MM.1S (cell line): ENCODE results near the gene MRPL16.

Experiments
- DNase-seq: peaks from one replicate; pipeline ENCODE4 v3.0.0-alpha.2; 2015
- H2AFZ ChIP-seq: fragments of 300-600 bp; sonication (generic); 2 replicates; pipeline ENCODE4 v1.6.0; 2016; ENCODE audit warnings: antibody characterized with exemption, low read length
- H3F3A ChIP-seq: fragments of 300-600 bp; sonication (generic); 2 replicates; pipeline ENCODE4 v1.6.1; 2016; ENCODE audit warnings: mild to moderate bottlenecking, antibody characterized with exemption, low read length, moderate library complexity, mixed read lengths; ENCODE audit not compliant: insufficient read depth
- H3K27ac ChIP-seq: fragments of 300-600 bp; sonication (generic); 2 replicates; pipeline ENCODE4 v1.5.1; 2016; ENCODE audit warnings: mild to moderate bottlenecking, low read length
- H3K27me3 ChIP-seq: fragments of 300-600 bp; sonication (generic); replicated peaks from 2 replicates; pipeline ENCODE4 v1.6.0; 2016; ENCODE audit warnings: low read length; ENCODE audit not compliant: insufficient read depth
- H3K36me3 ChIP-seq: fragments of 300-600 bp; sonication (generic); replicated peaks from 2 replicates; pipeline ENCODE4 v1.6.1; 2016; ENCODE audit warnings: mild to moderate bottlenecking, low read length, mixed read lengths; ENCODE audit not compliant: insufficient read depth
- H3K4me1 ChIP-seq: fragments of 300-600 bp; sonication (generic); 2 replicates; pipeline ENCODE4 v1.6.1; 2016; ENCODE audit warnings: low read length, mixed read lengths
- H3K4me2 ChIP-seq: fragments of 300-600 bp; sonication (generic); 2 replicates; pipeline ENCODE4 v1.6.0; 2016; ENCODE audit warnings: low read depth, low read length
- H3K4me3 ChIP-seq: fragments of 300-600 bp; sonication (generic); 2 replicates; pipeline ENCODE4 v1.5.1; 2016; ENCODE audit warnings: low read length, mixed read lengths
- H3K79me2 ChIP-seq: fragments of 300-600 bp; sonication (generic); 2 replicates; pipeline ENCODE4 v1.6.1; 2016; ENCODE audit warnings: mixed run types, low read length, mixed read lengths
- H3K9ac ChIP-seq: fragments of 300-600 bp; sonication (generic); 2 replicates; pipeline ENCODE4 v1.6.1; 2016; ENCODE audit warnings: low read length, mixed read lengths
- H3K9me2 ChIP-seq: fragments of 300-600 bp; sonication (generic); replicated peaks from 2 replicates; pipeline ENCODE4 v1.6.1; 2016; ENCODE audit warnings: mild to moderate bottlenecking, low read length, mixed read lengths; ENCODE audit not compliant: insufficient read depth
- H3K9me3 ChIP-seq: fragments of 300-600 bp; sonication (generic); replicated peaks from 2 replicates; pipeline ENCODE4 v1.6.1; 2016; ENCODE audit warnings: mild to moderate bottlenecking, low read length, mixed read lengths; ENCODE audit not compliant: insufficient read depth
- H4K20me1 ChIP-seq: fragments of 300-600 bp; sonication (generic); 2 replicates; pipeline ENCODE4 v1.6.1; 2016; ENCODE audit warnings: mild to moderate bottlenecking, low read length, moderate library complexity, mixed read lengths; ENCODE audit not compliant: insufficient read depth
- CTCF ChIP-seq: fragments of 300-600 bp; sonication (generic); IDR thresholded peaks from 2 replicates; pipeline ENCODE4 v1.5.1; 2016; ENCODE audit warnings: antibody characterized with exemption, low read length, mixed read lengths
- EZH2 ChIP-seq: fragments of 300-600 bp; sonication (generic); optimal IDR thresholded peaks from 2 replicates; pipeline ENCODE3; 2017; ENCODE audit warnings: low read depth, mild to moderate bottlenecking, antibody characterized with exemption, low read length, mixed read lengths
- EZH2phosphoT487 ChIP-seq: fragments of 300-600 bp; sonication (generic); IDR thresholded peaks from 2 replicates; pipeline ENCODE4 v1.6.1; 2018; ENCODE audit warnings: antibody characterized with exemption, low read length

Gene MRPL16

DNA sequence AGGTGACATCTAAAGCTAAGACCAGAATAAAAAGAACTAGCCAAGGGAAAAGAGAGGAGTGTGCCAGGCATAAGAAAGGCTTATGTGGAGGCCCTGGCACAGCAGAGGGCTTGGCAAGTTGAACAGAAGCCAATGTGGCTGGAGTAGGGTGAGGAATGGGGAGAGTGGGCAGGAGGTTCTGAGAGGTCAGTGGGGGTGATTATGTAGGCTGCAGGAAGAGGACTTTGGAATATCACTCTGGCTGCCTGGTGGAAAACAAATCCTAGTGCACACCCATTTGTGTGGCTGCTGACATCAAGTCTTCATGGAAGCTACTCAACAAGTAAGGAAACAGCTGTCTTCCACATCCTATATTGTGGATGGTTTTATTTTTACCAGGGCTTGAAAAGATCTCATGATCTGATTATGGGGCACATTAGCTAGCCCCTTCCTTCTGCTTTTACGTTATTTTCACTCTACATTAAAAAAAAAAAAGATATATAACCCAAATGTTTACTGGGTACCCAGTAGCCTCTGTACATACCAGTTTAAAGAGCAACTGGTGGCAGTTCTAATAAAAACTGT is 3.4 kb downstream of the MRPL16 start:
- Histone ChIP-seq H3K27me3 (no peaks in the 10 kb centered on the region), H2AFZ (no peak overlapping the region), H3K4me1 (peaks cover 12% of the 10 kb centered on the region), H3K4me2 (no peak overlapping the region), H3K9ac (no peak overlapping the region), H3K36me3 (peaks cover 15% of the 10 kb centered on the region; the same call in 1 of the 2 replicates), H3K27ac (no peak overlapping the region), H3K9me2 (no peaks in the 10 kb centered on the region), H3K4me3 (no peak overlapping the region), H4K20me1 (no peaks in the 10 kb centered on the region), H3K79me2 (peaks cover 29% of the 10 kb centered on the region), H3F3A (peaks cover 13% of the 10 kb centered on the region), H3K9me3 (no peaks in the 10 kb centered on the region)
- no peak for DNase-seq
- TF ChIP-seq EZH2phosphoT487 (no peak), EZH2 (no peak)

DNA sequence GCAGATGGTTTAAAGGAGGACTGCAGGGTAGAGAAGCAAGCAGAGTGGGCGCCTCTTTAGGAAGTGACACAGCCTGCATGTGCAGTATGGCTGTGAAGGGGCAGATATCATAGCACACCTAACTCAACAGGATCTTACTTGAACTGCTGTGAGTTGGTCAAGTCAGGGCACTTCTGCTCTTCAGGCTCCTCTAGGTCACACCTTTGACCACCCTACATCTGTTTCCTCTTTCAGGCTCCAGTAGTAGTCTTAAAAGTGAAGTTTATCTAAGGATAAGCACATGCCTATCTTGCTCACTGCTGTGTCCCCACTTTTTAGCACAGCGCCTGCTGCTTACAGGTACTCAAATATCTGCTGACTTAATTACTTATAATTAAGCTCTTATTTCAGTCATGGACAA is 6.5 kb downstream of the MRPL16 start:
- Histone ChIP-seq H3K4me1 (peaks cover 8% of the 10 kb centered on the region; the same call in 1 of the 2 replicates), H3K9ac (no peak overlapping the region), H4K20me1 (no peaks in the 10 kb centered on the region), H3K9me2 (no peaks in the 10 kb centered on the region), H3F3A (peaks cover 3% of the 10 kb centered on the region; the same call in 1 of the 2 replicates), H3K79me2 (peaks cover 16% of the 10 kb centered on the region), H3K9me3 (no peaks in the 10 kb centered on the region), H3K4me2 (no peak overlapping the region), H2AFZ (no peak overlapping the region), H3K4me3 (no peak overlapping the region), H3K36me3 (peaks cover 15% of the 10 kb centered on the region; the same call in 1 of the 2 replicates), H3K27me3 (no peaks in the 10 kb centered on the region), H3K27ac (no peak overlapping the region)
- no peak for DNase-seq
- no peak for TF ChIP-seq CTCF
- no peak for TF ChIP-seq EZH2phosphoT487
- TF ChIP-seq EZH2, result no peak

- no peak overlapping the region for H3K9ac ChIP-seq
- no peak overlapping the region for H3K4me3 ChIP-seq
- DNase-seq, result peak; percentile 65
- H3K27me3 ChIP-seq, result no peaks in the 10 kb centered on the region
- TF ChIP-seq EZH2phosphoT487 (no peak), CTCF (peak; percentile 62)
- no peaks in the 10 kb centered on the region for H3K9me3 ChIP-seq
- H4K20me1 ChIP-seq, result no peaks in the 10 kb centered on the region
- no peak overlapping the region for H3K4me2 ChIP-seq
- no peak overlapping the region for H2AFZ ChIP-seq
- no peaks in the 10 kb centered on the region for H3K9me2 ChIP-seq
- no peak overlapping the region for H3K27ac ChIP-seq
- 0 out of 2 replicates have a peak, but pooled peaks cover 4% of the 10 kb centered on the region for H3K79me2 ChIP-seq
- H3F3A ChIP-seq, result peaks cover 3% of the 10 kb centered on the region; the same call in 1 of the 2 replicates
- peaks cover 8% of the 10 kb centered on the region; the same call in 1 of the 2 replicates for H3K4me1 ChIP-seq
- H3K36me3 ChIP-seq, result peaks cover 12% of the 10 kb centered on the region; the same call in 1 of the 2 replicates
Observed at GRCh38 chr11:59802639-59803176, 7.9 kb downstream of the MRPL16 start.

DNA sequence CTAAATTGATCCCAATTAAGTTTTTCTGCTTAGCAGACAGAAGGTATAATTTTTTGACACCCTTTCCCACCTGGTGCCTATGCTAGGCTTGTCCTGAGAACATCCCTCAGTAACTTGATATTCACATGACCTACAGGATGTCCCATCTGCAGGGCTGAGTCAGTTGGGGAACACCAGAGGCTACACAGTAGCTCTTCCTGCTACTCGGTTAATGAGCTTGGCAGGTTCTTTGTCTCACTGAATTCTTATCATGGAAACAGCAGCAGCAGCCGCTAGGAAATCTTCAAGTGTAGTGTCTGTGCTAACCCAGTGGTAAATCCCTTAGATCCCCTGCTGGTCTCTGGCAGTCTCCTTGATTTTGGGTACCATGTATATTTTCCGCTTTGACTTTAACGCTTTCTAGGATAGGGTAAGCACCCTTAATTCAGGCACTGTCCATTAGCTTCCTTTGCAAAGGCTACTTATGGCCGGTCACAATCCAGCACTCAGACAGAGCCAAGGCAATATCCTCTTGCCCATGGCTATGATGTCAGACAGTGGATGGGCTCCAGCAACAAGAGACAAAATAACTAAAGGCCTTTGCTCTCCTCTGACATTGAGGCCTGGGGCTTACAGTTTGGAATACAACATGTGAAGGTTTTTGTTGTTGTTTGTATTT is 8.5 kb downstream of the MRPL16 start:
- Histone ChIP-seq H2AFZ (no peak overlapping the region), H3K4me1 (peaks cover 8% of the 10 kb centered on the region; the same call in 1 of the 2 replicates), H3K36me3 (peaks cover 7% of the 10 kb centered on the region; the same call in 1 of the 2 replicates), H3K27ac (no peak overlapping the region), H3K9ac (no peak overlapping the region), H3K4me2 (no peak overlapping the region), H3K27me3 (no peaks in the 10 kb centered on the region), H3K4me3 (no peak overlapping the region), H4K20me1 (no peaks in the 10 kb centered on the region), H3K9me3 (no peaks in the 10 kb centered on the region), H3F3A (peaks cover 3% of the 10 kb centered on the region; the same call in 1 of the 2 replicates), H3K9me2 (no peaks in the 10 kb centered on the region), H3K79me2 (0 out of 2 replicates have a peak, but pooled peaks cover 3% of the 10 kb centered on the region)
- DNase-seq, result no peak
- TF ChIP-seq CTCF (no peak), EZH2 (no peak), EZH2phosphoT487 (no peak)
